HK-2 (cell line): Measurements from ENCODE around the gene ZNF141.
A peak's percentile ranks its signal among the peaks of the same experiment; 100 is the strongest.

ENCODE experiments used
- DNase-seq: peaks from one replicate; pipeline ENCODE4 v3.0.0-alpha.2; 2018; ENCODE audit not compliant: unreplicated experiment

ZNF141 gene

DNA sequence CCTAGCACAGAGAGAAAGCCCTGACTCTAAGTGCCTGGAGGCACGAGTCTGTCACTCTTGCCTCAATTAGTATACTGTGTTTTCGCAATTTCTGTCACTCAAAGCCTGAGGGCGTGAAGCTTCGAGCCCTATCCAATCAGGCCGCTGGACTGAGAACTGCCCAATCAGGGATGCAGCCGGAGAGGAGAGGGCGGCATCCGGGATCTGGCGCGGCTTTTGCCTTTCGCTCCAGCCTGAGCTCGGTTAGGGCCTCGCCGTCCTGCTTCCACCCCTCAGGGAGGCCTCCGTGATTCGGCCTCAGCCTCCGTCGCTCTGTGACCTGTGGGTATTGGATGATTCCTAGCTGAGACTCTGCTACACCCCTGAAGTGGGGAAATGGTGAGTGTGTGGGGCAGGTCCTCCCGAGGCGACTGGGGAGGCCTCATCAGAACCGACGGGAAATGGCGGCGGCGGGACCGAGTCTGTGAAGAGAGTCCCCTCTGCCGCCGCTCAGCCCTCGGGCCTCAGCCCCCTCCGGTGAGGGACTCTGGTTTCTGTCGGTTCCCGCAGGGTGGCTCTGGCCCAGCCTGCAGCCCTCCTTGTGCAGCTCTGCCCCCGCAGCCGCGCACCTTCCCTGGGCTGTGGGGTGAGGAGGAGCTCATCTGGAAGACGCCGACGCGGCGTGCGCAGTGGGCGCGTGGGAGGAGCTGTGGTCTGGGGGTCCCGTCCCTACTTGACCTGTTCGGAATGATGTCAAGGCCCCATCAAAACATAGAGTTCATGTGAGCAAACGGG is 48.5 kb downstream of the ZNF141 start:
- DNase-seq, result no peak

- no peak for DNase-seq
Measured at GRCh38 chr4:386708-387105, 49.1 kb downstream of the ZNF141 start.

- no peak for DNase-seq
Measured at GRCh38 chr4:404006-404405, 66.4 kb downstream of the ZNF141 start.

DNA sequence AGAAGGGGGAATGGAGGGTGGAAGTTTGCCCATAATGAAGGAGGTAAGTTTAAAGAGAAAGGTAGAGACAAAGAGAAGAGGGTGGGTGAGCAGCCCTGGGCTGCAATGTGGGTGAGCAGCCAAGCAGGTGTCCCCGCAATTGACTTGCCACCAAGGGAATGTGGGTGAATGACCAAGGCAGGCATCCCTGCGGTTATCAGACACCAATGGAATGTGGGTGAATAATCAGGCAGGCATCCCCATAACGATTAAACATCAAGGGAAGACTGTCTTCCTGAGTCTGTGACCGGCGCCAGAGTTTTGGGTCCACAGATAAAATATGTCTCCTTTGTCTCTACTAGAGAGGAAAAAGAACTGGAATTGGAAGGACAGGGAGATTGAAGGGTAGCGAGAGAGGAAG is 70.7 kb downstream of the ZNF141 start:
- DNase-seq, result peak; percentile 55

DNA sequence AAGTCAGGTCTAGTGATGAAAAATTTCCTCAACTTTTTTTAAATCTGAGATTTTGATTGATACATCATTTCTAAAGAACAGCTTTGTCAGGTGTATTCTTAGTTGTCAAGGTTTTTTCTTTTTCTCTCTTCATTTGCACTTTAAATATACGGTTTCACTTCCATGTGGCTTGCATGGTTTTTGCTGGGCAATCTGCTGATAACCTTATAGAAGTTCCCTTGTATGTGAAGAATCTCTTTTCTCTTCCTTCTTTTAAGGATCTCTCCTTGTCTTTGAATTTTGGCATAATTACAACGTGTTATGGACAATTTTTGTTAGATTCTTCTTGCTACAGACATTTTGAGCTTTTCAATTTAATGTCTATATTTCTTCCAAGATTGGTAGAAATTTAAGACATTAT is 85.0 kb downstream of the ZNF141 start:
- no peak for DNase-seq
